H1 (cell line): ENCODE measurements around the gene CRYBB2. TPM values are rescaled to one million over a fixed set of nuclear protein-coding genes. Genes with fewer than 3 reads are reported as not detected.
"Not testable (repeated sequence)": the region's sequence is repeated elsewhere in the genome, so short reads cannot be mapped to it uniquely, and the experiment has no call there.

Source experiments
- CTCF ChIA-PET: fragments of 300-600 bp; sonication (Branson Sonifier 250); formaldehyde crosslinking; loops from one replicate; lab custom pipeline; 2021; ENCODE audit not compliant: partially characterized antibody; lab: Charles Lee
- POLR2A ChIA-PET: fragments of 300-600 bp; sonication (Branson Sonifier 250); formaldehyde crosslinking; loops from one replicate; lab custom pipeline; 2021; ENCODE audit warnings: inconsistent platforms; ENCODE audit not compliant: partially characterized antibody; lab: Charles Lee
- DNase-seq, 2 experiments: peaks; one replicate each; pipeline versions ENCODE4 v3.0.0 to v3.0.0-alpha.2; 2010 to 2022; ENCODE audit warnings: low spot score in 2 of 2, low read depth in 1 of 2, mixed read lengths in 1 of 2
- FAIRE-seq: peaks from 2 replicates; lab custom pipeline; 2011; peaks lifted over from hg19 to GRCh38; lab: Jason Lieb, UNC
- H2AFZ ChIP-seq: 2 replicates; pipeline ENCODE4 v1.8.1; 2012; ENCODE audit warnings: low read length, inconsistent platforms
- H2AK5ac ChIP-seq: 2 replicates; pipeline ENCODE4 v1.6.1; 2013; ENCODE audit warnings: low read depth, low read length
- H2BK120ac ChIP-seq: replicated peaks from 2 replicates; pipeline ENCODE3; 2013; ENCODE audit warnings: low read depth, low read length, inconsistent platforms
- H2BK12ac ChIP-seq: 2 replicates; pipeline ENCODE4 v1.6.1; 2013; ENCODE audit warnings: low read depth, low read length
- H2BK15ac ChIP-seq: 2 replicates; pipeline ENCODE4 v1.6.1; 2013; ENCODE audit warnings: low read length
- H2BK20ac ChIP-seq: 2 replicates; pipeline ENCODE4 v1.6.1; 2013; ENCODE audit warnings: low read length
- H2BK5ac ChIP-seq: 2 replicates; pipeline ENCODE4 v1.6.1; 2013; ENCODE audit warnings: low read depth, low read length
- H3K14ac ChIP-seq: 2 replicates; pipeline ENCODE4 v1.6.1; 2013; ENCODE audit warnings: inconsistent platforms; ENCODE audit not compliant: insufficient read length
- H3K18ac ChIP-seq: 2 replicates; pipeline ENCODE4 v1.6.1; 2013; ENCODE audit warnings: low read length; ENCODE audit errors: extremely low read depth
- H3K23ac ChIP-seq: 2 replicates; pipeline ENCODE4 v1.6.1; 2013; ENCODE audit warnings: inconsistent platforms; ENCODE audit not compliant: insufficient read length
- H3K23me2 ChIP-seq: 2 replicates; pipeline ENCODE4 v1.6.1; 2013; ENCODE audit warnings: low read depth, low read length
- H3K27ac ChIP-seq: 2 replicates; pipeline ENCODE4 v1.6.1; 2011; ENCODE audit warnings: low read depth, low read length, inconsistent platforms
- H3K27me3 ChIP-seq, 4 experiments: replicated peaks in 1 of 4; 1 replicate in 1 of 4; 2 replicates in 3 of 4; pipeline versions ENCODE4 v1.6.1 to v1.8.1; 2011 to 2013; ENCODE audit warnings: low read length in 3 of 4, mild to moderate bottlenecking in 3 of 4, inconsistent platforms in 2 of 4, mixed read lengths in 2 of 4, moderate library complexity in 1 of 4; ENCODE audit not compliant: control insufficient read depth in 3 of 4, insufficient read depth in 3 of 4; ENCODE audit errors: extremely low read depth in 1 of 4
- H3K36me3 ChIP-seq, 4 experiments: 2 replicates each; pipeline versions ENCODE4 v1.6.1 to v1.8.1; 2011 to 2013; ENCODE audit warnings: mild to moderate bottlenecking in 4 of 4, low read length in 3 of 4, moderate library complexity in 2 of 4, control low read depth in 1 of 4, inconsistent platforms in 1 of 4; ENCODE audit not compliant: insufficient read depth in 4 of 4, control insufficient read depth in 2 of 4
- H3K4ac ChIP-seq: replicated peaks from 2 replicates; pipeline ENCODE3; 2013; ENCODE audit warnings: low read length, low read depth, mixed read lengths, inconsistent platforms; ENCODE audit not compliant: insufficient read length
- H3K4me1 ChIP-seq, 4 experiments: replicated peaks in 1 of 4; 1 replicate in 1 of 4; 2 replicates in 3 of 4; pipeline versions ENCODE4 v1.6.1 to v1.8.1; 2011 to 2013; ENCODE audit warnings: low read length in 3 of 4, inconsistent platforms in 2 of 4, mixed read lengths in 1 of 4; ENCODE audit not compliant: insufficient read depth in 4 of 4, control insufficient read depth in 3 of 4
- H3K4me2 ChIP-seq, 2 experiments: 2 replicates each; pipeline versions ENCODE4 v1.6.1 to v1.8.1; 2011 to 2013; ENCODE audit warnings: low read depth in 2 of 2, low read length in 2 of 2, control low read depth in 1 of 2, inconsistent platforms in 1 of 2, mild to moderate bottlenecking in 1 of 2; ENCODE audit not compliant: insufficient read depth in 1 of 2
- H3K4me3 ChIP-seq, 4 experiments: fragments of 200-600, 300-600 bp in 1 of 4; sonication (generic), shearing (Covaris generic), sonication (Bioruptor Twin) in 1 of 4; 2 replicates each; pipeline versions ENCODE4 v1.5.1 to v1.8.1; 2011 to 2016; ENCODE audit warnings: low read length in 4 of 4, low read depth in 3 of 4, control low read depth in 2 of 4, inconsistent platforms in 2 of 4, mild to moderate bottlenecking in 2 of 4, mixed read lengths in 1 of 4, moderate library complexity in 1 of 4; ENCODE audit not compliant: insufficient read depth in 2 of 4; ENCODE audit errors: extremely low read depth in 1 of 4
- H3K56ac ChIP-seq: replicated peaks from 2 replicates; pipeline ENCODE3; 2013; ENCODE audit warnings: low read depth, mild to moderate bottlenecking, mixed read lengths, low read length, inconsistent platforms; ENCODE audit not compliant: insufficient read length
- H3K79me1 ChIP-seq: 2 replicates; pipeline ENCODE4 v1.6.1; 2013; ENCODE audit warnings: low read depth, low read length, control low read depth
- H3K79me2 ChIP-seq, 2 experiments: 2 replicates each; pipeline versions ENCODE4 v1.6.1 to v1.8.1; 2012 to 2013; ENCODE audit warnings: low read length in 2 of 2, mild to moderate bottlenecking in 2 of 2, inconsistent platforms in 1 of 2; ENCODE audit not compliant: insufficient read depth in 2 of 2, control insufficient read depth in 1 of 2
- H3K9ac ChIP-seq, 4 experiments: replicated peaks in 1 of 4; 1 replicate in 1 of 4; 2 replicates in 3 of 4; pipeline versions ENCODE4 v1.6.1 to v1.8.1; 2011 to 2013; ENCODE audit warnings: low read depth in 3 of 4, low read length in 3 of 4, control low read depth in 2 of 4, mild to moderate bottlenecking in 2 of 4, moderate library complexity in 2 of 4, inconsistent platforms in 1 of 4; ENCODE audit errors: extremely low read depth in 1 of 4
- H3K9me3 ChIP-seq, 2 experiments: 2 replicates each; pipeline versions ENCODE4 v1.6.1 to v1.8.1; 2012 to 2013; ENCODE audit warnings: mild to moderate bottlenecking in 2 of 2, moderate library complexity in 2 of 2, control low read depth in 1 of 2, inconsistent platforms in 1 of 2, low read depth in 1 of 2, low read length in 1 of 2, mixed read lengths in 1 of 2; ENCODE audit not compliant: insufficient read depth in 2 of 2
- H4K20me1 ChIP-seq, 2 experiments: replicated peaks in 1 of 2; 2 replicates each; pipeline versions ENCODE3 to v1.8.1; 2011 to 2013; ENCODE audit warnings: inconsistent platforms in 2 of 2, low read length in 2 of 2, mild to moderate bottlenecking in 1 of 2; ENCODE audit not compliant: insufficient read depth in 2 of 2, control insufficient read depth in 1 of 2
- H4K5ac ChIP-seq: 2 replicates; pipeline ENCODE4 v1.6.1; 2013; ENCODE audit warnings: low read length, low read depth, mixed read lengths, inconsistent platforms; ENCODE audit not compliant: insufficient read length
- H4K8ac ChIP-seq: 2 replicates; pipeline ENCODE4 v1.8.0; 2013; ENCODE audit warnings: mild to moderate bottlenecking, moderate library complexity, low read length, inconsistent platforms; ENCODE audit not compliant: insufficient read depth; ENCODE audit errors: extremely low read depth
- H4K91ac ChIP-seq: replicated peaks from 2 replicates; pipeline ENCODE3; 2013; ENCODE audit warnings: low read length, mixed read lengths, inconsistent platforms; ENCODE audit not compliant: insufficient read length
- WGBS, 2 experiments: shearing (Covaris generic) in 1 of 2; methylation state at CpG; one replicate each; pipeline versions ENCODE4 v1.1.6 to v1.1.7; 2013 to 2015; ENCODE audit warnings: low lambda C conversion rate in 2 of 2, mixed read lengths in 2 of 2, inconsistent platforms in 1 of 2, low coverage in 1 of 2, missing lambda C conversion rate in 1 of 2; ENCODE audit not compliant: insufficient replicate concordance in 2 of 2, insufficient coverage in 1 of 2, insufficient read length in 1 of 2; ENCODE audit errors: extremely low coverage in 1 of 2, missing lambda C conversion rate in 1 of 2; 5-methylcytosine and 5-hydroxymethylcytosine counted together
- polyA plus RNA-seq, 7 experiments: library from polyadenylated mRNA; depleted of rRNA in 3 of 7; stranded (reverse) in 5 of 7; unstranded in 2 of 7; fragments of >200 nt in 5 of 7; fragments of 200-250 nt in 2 of 7; gene quantifications; 1 replicate in 5 of 7; 2 replicates in 1 of 7; 4 replicates in 1 of 7; pipeline versions ENCODE4 v1.2.1 to v1.2.3, GENCODE V29; 2011 to 2013; ENCODE audit warnings: missing spikeins in 2 of 7, mixed read lengths in 2 of 7
- total RNA-seq: library from RNA; stranded (reverse); fragmentation: NEBNext Ultra II Directional; extraction: Animal tissue kit (Norgen Biotek cat#: 25700); gene quantifications from 2 replicates; pipeline ENCODE4 v1.2.1, GENCODE V29; 2021

CRYBB2 gene
- total and polyA plus RNA-seq, 2 of the 8 experiments (the other 6 are each of a cell fraction or from before 2014, with no cell fraction given): 0.12 TPM; not detected in 1

DNA sequence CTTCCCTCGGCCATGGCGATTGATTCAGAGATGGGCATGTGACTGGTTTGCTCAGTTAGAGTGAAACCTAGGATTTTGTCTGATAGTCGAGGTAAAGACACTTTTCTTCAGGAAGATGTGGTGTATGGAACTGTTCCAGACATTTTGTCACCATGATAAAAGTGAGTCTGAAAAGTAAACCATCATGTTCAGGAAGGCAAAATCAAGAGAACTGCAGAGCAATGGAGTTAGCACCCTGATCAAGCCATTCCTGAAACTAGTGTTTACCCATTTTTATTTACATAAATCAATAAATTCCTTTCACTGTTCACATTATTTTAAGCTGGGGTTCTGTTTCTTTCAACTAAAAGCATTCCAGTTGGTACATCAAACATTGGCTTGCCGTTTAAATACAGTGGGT is 53.8 kb downstream of the CRYBB2 start:
- H2BK5ac ChIP-seq, H3K9ac ChIP-seq, H3K4me3 ChIP-seq, H3K79me2 ChIP-seq, H4K5ac ChIP-seq, H3K56ac ChIP-seq, H3K23me2 ChIP-seq, H4K20me1 ChIP-seq, H3K18ac ChIP-seq, H2AFZ ChIP-seq, H3K27me3 ChIP-seq, H3K4me1 ChIP-seq, H4K8ac ChIP-seq, H3K4me2 ChIP-seq, H2BK15ac ChIP-seq, FAIRE-seq, H3K23ac ChIP-seq, H4K91ac ChIP-seq, H2BK12ac ChIP-seq, CTCF ChIA-PET, H2BK20ac ChIP-seq, H3K4ac ChIP-seq, H3K14ac ChIP-seq, H2BK120ac ChIP-seq, H2AK5ac ChIP-seq, H3K27ac ChIP-seq, H3K36me3 ChIP-seq, POLR2A ChIA-PET, H3K79me1 ChIP-seq, DNase-seq, H3K9me3 ChIP-seq: not testable (repeated sequence)
- 58% methylated on average over 4 of the region's 4 CpGs; no CpG with 5 or more reads in 1 of the 2 experiments for WGBS, 2 experiments

DNA sequence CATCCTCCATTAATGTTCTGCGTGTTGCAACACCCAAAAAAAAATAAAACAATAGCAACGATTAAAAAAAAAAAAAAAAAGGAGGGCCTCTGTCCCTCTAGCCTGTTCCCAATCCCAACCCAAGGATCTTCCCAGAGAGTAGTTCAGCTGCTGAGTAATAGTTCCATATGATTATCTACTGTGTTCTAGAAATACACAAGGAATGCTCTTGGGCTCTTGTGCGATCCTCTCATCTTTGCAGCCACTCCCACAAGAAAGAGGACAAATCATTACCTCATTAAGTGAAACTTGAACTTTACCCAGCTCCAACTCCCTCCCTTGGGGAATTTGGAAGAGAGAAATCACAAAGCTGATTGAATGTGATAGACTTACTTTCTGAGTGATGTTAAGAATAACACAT is 54.5 kb downstream of the CRYBB2 start:
- H2BK120ac ChIP-seq, H3K27me3 ChIP-seq, H2BK15ac ChIP-seq, H2AK5ac ChIP-seq, H3K4me1 ChIP-seq, H4K91ac ChIP-seq, H2BK12ac ChIP-seq, H3K23ac ChIP-seq, H3K23me2 ChIP-seq, H3K4me3 ChIP-seq, H4K8ac ChIP-seq, POLR2A ChIA-PET, DNase-seq, H3K9me3 ChIP-seq, H2AFZ ChIP-seq, H3K4ac ChIP-seq, H4K5ac ChIP-seq, H2BK20ac ChIP-seq, H3K79me2 ChIP-seq, H3K36me3 ChIP-seq, H3K56ac ChIP-seq, FAIRE-seq, H3K79me1 ChIP-seq, H3K27ac ChIP-seq, H3K9ac ChIP-seq, CTCF ChIA-PET, H3K14ac ChIP-seq, H3K18ac ChIP-seq, H4K20me1 ChIP-seq, H2BK5ac ChIP-seq, H3K4me2 ChIP-seq: not testable (repeated sequence)
- WGBS, 2 experiments: 70% methylated on average over 2 of the region's 3 CpGs; no CpG with 5 or more reads in 1 of the 2 experiments
